ENCODE data around the gene VAPB.

The VAPB gene

DNA sequence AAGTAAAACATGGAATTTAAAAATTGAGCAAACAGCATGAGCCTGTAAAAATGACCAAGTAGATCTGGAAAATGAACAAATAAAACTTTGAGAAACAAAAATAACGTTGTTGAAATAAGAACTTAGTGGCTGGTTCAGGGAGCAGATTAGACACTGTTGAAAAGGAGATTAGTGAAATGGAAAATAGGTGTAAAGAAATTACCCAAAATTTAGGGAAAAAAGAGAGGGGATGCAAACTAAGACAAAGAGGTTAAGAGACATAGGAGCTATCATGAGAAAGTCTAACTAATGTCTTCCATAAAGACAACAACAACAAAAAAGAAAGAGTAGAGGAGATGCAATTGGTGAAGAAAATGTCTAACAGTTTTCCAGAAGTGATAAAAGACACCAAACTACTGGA is 97.2 kb downstream of the VAPB start:
- no peak for DNase-seq

- DNase-seq = no peak
Observed at GRCh38 chr20:58492074-58492718, 103.2 kb downstream of the VAPB start.

DNA sequence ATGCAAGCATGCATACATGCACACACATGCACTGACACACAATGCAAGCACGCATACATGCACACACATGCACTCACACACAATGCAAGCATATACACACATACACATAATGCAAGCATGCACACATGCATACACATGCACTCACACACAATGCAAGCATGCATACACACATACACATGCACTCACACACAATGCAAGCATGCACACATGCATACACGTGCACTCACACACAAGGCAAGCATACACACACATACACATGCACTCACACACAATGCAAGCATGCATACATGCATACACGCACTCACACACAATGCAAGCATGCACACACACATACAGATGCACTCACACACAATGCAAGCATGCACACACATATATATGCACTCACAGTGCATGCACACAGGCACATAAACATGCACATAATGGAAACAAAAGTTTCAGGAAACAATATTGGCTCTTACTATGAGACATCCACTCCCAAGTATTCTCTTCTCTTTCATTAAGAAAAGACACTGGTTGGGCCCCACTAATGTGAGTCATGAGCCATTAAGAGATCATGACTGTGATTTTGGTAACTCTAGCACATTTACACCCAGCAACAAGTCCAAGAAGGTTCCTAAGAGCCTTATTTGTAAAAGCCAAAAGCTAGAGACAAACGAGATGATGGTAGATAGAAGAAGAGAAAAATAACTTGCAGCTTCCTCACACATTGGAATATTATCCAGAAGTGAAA is 103.9 kb downstream of the VAPB start:
- no peak for DNase-seq

- DNase-seq = no peak
Observed at GRCh38 chr20:58494923-58495622, 106.0 kb downstream of the VAPB start.

- DNase-seq = no peak
Observed at GRCh38 chr20:58495623-58496428, 106.8 kb downstream of the VAPB start.

DNA sequence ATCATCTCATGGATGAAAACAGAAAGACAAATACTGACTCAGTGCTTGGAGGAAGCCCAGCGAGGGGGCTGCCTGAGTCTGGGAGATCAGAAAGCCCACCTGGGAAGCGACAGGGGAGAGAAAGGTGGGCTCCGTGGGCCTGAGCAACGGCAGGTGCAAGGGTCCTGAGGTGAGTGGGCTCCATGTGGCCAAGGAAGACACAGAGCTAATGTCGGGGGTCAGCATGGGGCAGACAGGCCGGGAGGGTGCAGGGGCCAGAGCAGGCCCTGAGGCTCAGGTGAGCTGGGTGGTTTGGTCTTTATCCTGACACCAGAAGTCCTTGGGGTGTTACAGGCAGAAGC is 107.4 kb downstream of the VAPB start:
- DNase-seq = no peak

GRCh38 chr20:58497076-58497641 is 108.1 kb downstream of the VAPB start:
- no peak for DNase-seq

GRCh38 chr20:58497724-58498469 is 108.9 kb downstream of the VAPB start:
- DNase-seq = no peak

- no peak for DNase-seq
Observed at GRCh38 chr20:58498470-58499068, 109.5 kb downstream of the VAPB start.

DNA sequence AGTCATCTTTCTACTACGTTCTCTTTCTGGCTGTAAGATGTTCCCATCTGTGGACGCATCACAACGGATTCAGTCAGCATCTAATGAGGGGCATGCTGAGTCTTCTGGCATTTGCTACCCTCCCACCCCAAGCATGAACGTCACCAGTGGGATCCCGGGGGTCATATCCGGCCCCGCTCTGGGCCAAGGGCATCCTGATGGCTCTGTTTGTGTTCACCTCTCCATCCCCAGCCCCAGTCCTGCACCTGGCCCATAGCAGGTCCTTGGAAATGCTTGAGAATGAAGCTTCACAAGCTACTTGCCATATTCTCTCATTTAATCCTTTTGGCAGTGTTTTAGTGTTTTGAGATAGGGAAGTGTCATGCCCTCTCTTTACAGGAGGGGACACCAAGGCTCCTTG is 111.2 kb downstream of the VAPB start:
- no peak for DNase-seq

All from NCI-H526 treated with DMSO at 0.1 percent for 48 hours (cell line).